Articular chondrocyte of knee joint (primary cell): ENCODE measurements around the gene PTHLH. TPM values are rescaled to one million over a fixed set of nuclear protein-coding genes. Genes with fewer than 3 reads are reported as not detected.

ENCODE experiments used
- small RNA-seq: library from RNA; depleted of rRNA; stranded (forward); fragments of <200 nt; gene quantifications from one replicate; pipeline ENCODE3, GENCODE V24; 2012
- total RNA-seq: library from RNA; depleted of rRNA; stranded (reverse); fragments of >200 nt; gene quantifications from 2 replicates; pipeline ENCODE4 v1.2.3, GENCODE V29; 2012

Gene PTHLH
- total RNA-seq = 0.26 and 0.76 TPM in 2 replicates

GRCh38 chr12:27972721-27973120, at the start of gene PTHLH:
TSS of gene PTHLH (minus strand) at chr12:27972733. CDS start at chr12:27969494, 3,239 bp downstream.

Small RNA genes lying within 50 kb of the gene (small RNA-seq; reads per million reads assigned to genes)
- not detected for gene AC008011.1

Other genes with a start within 250 kb of the PTHLH start
- gene KLHL42, start 192.5 kb downstream of the PTHLH start, total RNA-seq = 27.6 and 29.2 TPM in 2 replicates
- gene MANSC4, start 192.5 kb downstream of the PTHLH start, total RNA-seq = not detected in 2 replicates
- gene CCDC91, start 217.7 kb upstream of the PTHLH start, total RNA-seq = 29.9 and 33.7 TPM in 2 replicates